ENCODE results near the gene STKLD1.
"Not testable (repeated sequence)": the region's sequence is repeated elsewhere in the genome, so short reads cannot be mapped to it uniquely, and the experiment has no call there.

The STKLD1 gene

GRCh38 chr9:133449760-133450159 lies 73.6 kb downstream of the STKLD1 start:
- DNase-seq: no peak

- DNase-seq: not testable (repeated sequence)
Observed at GRCh38 chr9:133451865-133452264, 75.7 kb downstream of the STKLD1 start.

- no peak for DNase-seq
Observed at GRCh38 chr9:133452562-133452961, 76.4 kb downstream of the STKLD1 start.

- DNase-seq: no peak
Observed at GRCh38 chr9:133453651-133454050, 77.5 kb downstream of the STKLD1 start.

GRCh38 chr9:133454325-133454724 lies 78.2 kb downstream of the STKLD1 start:
- no peak for DNase-seq

GRCh38 chr9:133454943-133455673 lies 78.9 kb downstream of the STKLD1 start:
- no peak for DNase-seq
